Memory B cell (primary cell): ENCODE measurements around the gene HSPB8.

Experiments
- ATAC-seq: fragments of 150-1000 bp; cut with Tn5 transposase; 2 replicates; pipeline ENCODE4 v1.10.0; 2021; ENCODE audit warnings: low read depth, mild to moderate bottlenecking, moderate library complexity
- DNase-seq, 2 donors: peaks; one replicate each; pipeline ENCODE4 v3.0.0; 2022; ENCODE audit warnings: low spot score in 2 of 2
- H3K27ac Mint-ChIP-seq: one replicate; pipeline ENCODE4 v1.8.0; 2022; ENCODE audit warnings: mild to moderate bottlenecking, moderate library complexity, mixed read lengths
- H3K27me3 Mint-ChIP-seq: one replicate; pipeline ENCODE4 v1.8.0; 2022; ENCODE audit warnings: mixed read lengths
- H3K36me3 Mint-ChIP-seq: one replicate; pipeline ENCODE4 v1.8.0; 2022; ENCODE audit warnings: mild to moderate bottlenecking, mixed read lengths
- H3K4me1 Mint-ChIP-seq: one replicate; pipeline ENCODE4 v1.8.0; 2022; ENCODE audit warnings: mixed read lengths
- H3K4me3 Mint-ChIP-seq: one replicate; pipeline ENCODE4 v1.8.0; 2022; ENCODE audit warnings: mild to moderate bottlenecking, moderate library complexity, mixed read lengths
- H3K9me3 Mint-ChIP-seq: one replicate; pipeline ENCODE4 v1.8.0; 2022; ENCODE audit warnings: mixed read lengths

HSPB8 gene, protein sequence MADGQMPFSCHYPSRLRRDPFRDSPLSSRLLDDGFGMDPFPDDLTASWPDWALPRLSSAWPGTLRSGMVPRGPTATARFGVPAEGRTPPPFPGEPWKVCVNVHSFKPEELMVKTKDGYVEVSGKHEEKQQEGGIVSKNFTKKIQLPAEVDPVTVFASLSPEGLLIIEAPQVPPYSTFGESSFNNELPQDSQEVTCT

DNA sequence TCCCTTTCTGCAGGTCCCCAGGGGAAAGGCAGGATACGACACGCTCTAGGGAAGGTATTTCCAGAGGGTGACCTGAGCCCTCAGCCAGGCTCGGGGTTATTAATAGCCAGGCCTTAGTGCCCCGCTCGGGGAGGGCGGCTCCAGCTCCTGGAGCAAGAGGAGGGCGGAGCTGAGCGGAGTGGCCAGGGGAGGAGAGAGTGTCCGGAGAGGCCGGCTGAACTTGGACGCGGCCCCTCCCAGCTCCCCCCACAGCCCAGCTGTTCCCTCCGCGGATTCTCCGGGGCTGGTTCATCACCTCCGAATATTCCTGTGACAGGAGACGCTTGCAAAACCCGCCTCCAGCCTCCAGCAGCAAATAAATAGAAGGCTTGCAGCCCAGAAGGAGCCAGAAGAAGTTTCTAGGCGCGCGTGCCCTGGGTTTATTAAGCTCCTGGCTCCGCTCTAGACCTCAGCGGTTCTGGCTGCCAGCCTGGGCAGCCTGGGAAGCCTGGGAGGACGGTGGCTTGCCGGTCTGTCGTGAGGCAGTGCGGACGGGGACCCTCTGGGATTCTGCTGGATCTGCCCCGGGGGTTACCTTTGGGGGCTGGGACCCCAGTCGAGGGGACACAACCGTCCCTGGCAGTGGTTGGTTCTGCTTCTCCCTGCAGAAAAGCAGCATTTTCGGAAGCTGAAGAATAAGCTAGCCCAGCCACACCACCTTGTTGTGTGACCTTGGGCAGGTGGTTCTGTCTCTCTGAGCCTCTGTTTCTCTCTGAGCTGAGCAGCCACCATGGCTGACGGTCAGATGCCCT is at the start of gene HSPB8:
TSS of gene HSPB8 (plus strand) at position 388 of the 791 bp plus-strand sequence. CDS start at position 770, 382 bp downstream.
- no peaks in the 10 kb centered on the region for H3K9me3 Mint-ChIP-seq
- ATAC-seq (no peak), DNase-seq (no peak)
- H3K4me3 Mint-ChIP-seq: no peak within 1 kb of the TSS
- H3K27me3 Mint-ChIP-seq: peaks cover 4% of the 10 kb centered on the region
- no peaks in the 10 kb centered on the region for H3K36me3 Mint-ChIP-seq
- H3K27ac Mint-ChIP-seq: no peak within 1 kb of the TSS
- H3K4me1 Mint-ChIP-seq: no peaks in the 10 kb centered on the region

GRCh38 chr12:119129827-119130434 is 48.8 kb upstream of the HSPB8 start:
- Mint-ChIP-seq H3K4me3 (no peak overlapping the region), H3K4me1 (no peaks in the 10 kb centered on the region), H3K9me3 (peaks cover 8% of the 10 kb centered on the region), H3K27me3 (peaks cover 6% of the 10 kb centered on the region), H3K27ac (no peak overlapping the region), H3K36me3 (no peaks in the 10 kb centered on the region)
- ATAC-seq (no peak), DNase-seq (no peak)

DNA sequence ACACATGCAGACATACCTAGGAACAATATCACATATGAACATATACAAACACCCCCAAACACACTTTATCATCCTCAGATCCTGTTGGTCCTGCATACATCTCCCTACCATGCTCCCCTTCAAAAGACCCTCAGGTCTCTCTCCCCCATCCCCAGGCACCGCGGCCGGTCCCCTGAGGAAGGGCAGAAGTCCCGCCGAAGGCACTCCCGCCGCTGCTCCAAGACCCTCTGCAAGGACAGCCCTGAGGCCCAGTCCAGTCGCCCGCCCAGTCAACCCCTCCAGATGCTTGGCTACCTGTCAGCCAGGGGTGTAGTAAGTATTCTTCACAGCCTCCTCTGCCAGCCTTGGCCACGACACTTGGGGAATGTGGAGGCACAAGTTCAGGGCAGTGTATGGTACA is 48.2 kb upstream of the HSPB8 start:
- Mint-ChIP-seq H3K4me3 (no peak overlapping the region), H3K27ac (no peak overlapping the region), H3K36me3 (no peaks in the 10 kb centered on the region), H3K27me3 (peaks cover 6% of the 10 kb centered on the region), H3K9me3 (peaks cover 8% of the 10 kb centered on the region), H3K4me1 (no peaks in the 10 kb centered on the region)
- DNase-seq (no peak), ATAC-seq (no peak)

DNA sequence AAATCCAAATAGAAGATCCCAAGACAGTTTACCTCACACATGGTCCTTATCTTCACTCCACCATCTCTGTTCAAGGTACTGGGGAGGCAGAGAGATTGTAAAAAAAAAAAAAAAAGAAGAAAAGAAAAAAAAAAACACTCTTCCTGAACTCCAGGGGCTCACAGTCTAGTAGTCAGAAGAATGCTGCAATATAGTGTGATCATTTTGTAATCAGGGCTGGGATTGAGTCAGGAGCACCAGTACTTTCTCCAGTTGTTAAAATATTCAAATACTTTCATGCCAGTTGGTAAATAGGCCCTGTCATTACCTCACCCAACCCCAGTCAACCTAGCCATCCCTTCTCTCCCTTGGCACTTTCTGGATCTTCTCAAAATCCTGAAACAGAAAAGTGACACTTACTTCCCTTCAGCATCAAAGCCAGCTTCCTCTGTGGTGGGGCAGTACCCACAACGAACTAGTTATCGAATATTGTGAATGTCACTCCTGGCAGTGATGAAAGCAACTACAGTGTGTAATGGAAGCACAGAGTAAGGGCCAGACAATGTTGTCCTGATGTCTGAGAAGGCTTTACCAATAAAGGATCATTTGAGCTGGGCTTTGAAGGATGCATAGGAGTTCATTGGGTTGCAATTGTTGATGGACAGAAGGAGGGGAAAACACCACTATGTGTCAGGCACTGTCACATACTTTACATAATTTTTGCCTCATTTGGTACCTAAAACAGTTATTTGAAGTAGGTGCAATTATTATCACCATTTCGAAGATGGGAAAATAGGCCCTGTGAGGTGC is 44.3 kb upstream of the HSPB8 start:
- no peak for DNase-seq
- ATAC-seq: no peak
- Mint-ChIP-seq H3K27me3 (peaks cover 6% of the 10 kb centered on the region), H3K27ac (no peak overlapping the region), H3K36me3 (no peaks in the 10 kb centered on the region), H3K9me3 (peaks cover 7% of the 10 kb centered on the region), H3K4me3 (no peak overlapping the region), H3K4me1 (no peaks in the 10 kb centered on the region)

DNA sequence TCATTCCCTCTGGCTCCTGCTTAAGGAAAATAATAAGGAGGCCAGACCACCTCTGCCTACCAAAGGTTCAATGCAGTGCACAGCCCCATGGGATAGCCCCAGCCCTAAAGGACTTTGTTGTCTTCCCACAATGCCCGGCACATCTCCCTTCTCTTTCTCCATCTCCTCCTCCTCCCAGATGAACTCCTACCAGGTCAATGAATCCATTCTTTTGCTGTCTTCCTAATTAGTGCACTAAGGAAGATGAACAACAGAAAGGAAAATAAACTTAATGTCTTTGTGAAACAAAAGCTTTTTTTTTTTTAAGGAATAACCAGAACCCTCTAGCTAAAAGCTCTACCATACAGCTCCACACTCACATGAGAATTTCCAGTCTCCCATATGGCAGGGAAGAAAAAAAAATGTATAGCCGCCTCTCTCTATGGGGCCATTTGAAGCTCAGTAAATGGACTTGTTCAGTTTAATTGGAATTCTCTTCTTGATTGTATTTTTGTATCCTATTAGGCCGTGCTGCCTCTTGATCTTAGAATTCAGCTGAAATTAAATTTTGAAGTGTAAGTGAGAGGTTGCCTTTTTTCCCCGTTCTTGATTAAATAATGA is 41.8 kb upstream of the HSPB8 start:
- no peak overlapping the region for H3K4me3 Mint-ChIP-seq
- no peak overlapping the region for H3K27ac Mint-ChIP-seq
- H3K4me1 Mint-ChIP-seq: no peaks in the 10 kb centered on the region
- DNase-seq: no peak
- H3K27me3 Mint-ChIP-seq: peaks cover 3% of the 10 kb centered on the region
- H3K9me3 Mint-ChIP-seq: peaks cover 1% of the 10 kb centered on the region
- no peak for ATAC-seq
- no peaks in the 10 kb centered on the region for H3K36me3 Mint-ChIP-seq

DNA sequence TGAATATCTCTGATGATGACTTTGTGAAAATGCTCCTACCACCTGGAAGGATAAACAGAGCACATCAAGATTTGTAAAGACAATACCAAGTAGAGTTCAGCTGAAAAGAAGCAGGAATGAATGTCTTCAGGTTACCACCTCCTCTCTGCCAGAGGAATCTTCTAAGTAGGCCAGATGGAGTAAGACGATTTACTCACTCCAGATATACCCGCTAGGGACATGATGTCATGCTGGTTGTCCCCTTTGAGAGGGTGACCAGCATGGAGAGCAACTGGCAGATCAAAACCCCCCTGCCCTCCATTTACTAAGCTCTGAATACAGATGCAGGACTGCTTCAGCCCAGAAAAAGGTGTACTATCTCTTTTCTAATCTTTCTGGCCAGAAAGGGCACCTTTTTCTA is 39.3 kb upstream of the HSPB8 start:
- H3K27me3 Mint-ChIP-seq: peaks cover 8% of the 10 kb centered on the region
- H3K9me3 Mint-ChIP-seq: peaks cover 1% of the 10 kb centered on the region
- H3K27ac Mint-ChIP-seq: no peak overlapping the region
- ATAC-seq: no peak
- DNase-seq: no peak
- no peaks in the 10 kb centered on the region for H3K36me3 Mint-ChIP-seq
- no peak overlapping the region for H3K4me3 Mint-ChIP-seq
- H3K4me1 Mint-ChIP-seq: no peaks in the 10 kb centered on the region

DNA sequence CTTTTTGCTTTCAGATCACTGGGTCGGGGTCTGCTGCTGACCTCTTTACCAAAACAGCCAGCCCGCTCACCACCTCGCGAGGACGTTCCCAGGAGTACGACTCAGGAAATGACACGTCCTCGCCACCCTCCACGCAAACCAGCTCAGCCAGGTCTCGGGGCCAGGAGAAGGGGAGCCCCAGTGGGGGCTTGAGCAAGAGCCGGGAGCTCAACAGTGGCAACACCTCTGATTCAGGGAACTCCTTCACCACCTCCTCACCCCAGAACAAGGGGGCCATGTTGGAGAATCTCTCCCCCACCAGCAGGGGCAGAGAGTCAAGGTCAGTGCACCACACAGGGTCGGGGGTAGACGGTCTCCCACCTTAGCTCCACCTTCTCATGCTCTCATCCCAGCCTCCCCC is 33.4 kb upstream of the HSPB8 start:
- no peak for ATAC-seq
- no peak overlapping the region for H3K27ac Mint-ChIP-seq
- H3K9me3 Mint-ChIP-seq: peaks cover 1% of the 10 kb centered on the region
- H3K4me3 Mint-ChIP-seq: no peak overlapping the region
- no peaks in the 10 kb centered on the region for H3K4me1 Mint-ChIP-seq
- H3K27me3 Mint-ChIP-seq: peaks cover 12% of the 10 kb centered on the region
- no peak for DNase-seq
- no peaks in the 10 kb centered on the region for H3K36me3 Mint-ChIP-seq

GRCh38 chr12:119147847-119148448 is 30.8 kb upstream of the HSPB8 start:
- Mint-ChIP-seq H3K4me1 (no peaks in the 10 kb centered on the region), H3K27ac (no peak overlapping the region), H3K36me3 (no peaks in the 10 kb centered on the region), H3K9me3 (peaks cover 2% of the 10 kb centered on the region), H3K27me3 (peaks cover 11% of the 10 kb centered on the region), H3K4me3 (no peak overlapping the region)
- no peak for DNase-seq
- ATAC-seq: no peak

DNA sequence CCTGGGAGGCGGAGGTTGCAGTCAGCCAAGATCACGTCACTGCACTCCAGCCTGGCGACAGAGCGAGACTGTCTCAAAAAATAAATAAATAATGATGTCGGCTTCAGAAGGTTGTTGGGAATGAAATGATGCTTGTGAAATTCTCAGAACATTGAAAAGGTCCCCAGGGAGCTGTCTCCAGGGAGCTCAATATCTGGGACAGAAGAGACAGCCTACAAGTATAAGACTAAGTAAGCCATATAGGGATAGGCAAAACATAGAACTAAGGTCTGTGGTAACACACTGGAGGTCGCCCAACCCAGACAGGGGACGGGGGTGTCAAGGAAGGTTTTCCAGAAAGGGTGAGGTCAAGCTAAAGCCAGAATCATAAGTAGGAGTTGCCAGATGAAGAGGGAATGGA is 29.5 kb upstream of the HSPB8 start:
- Mint-ChIP-seq H3K4me1 (peaks cover 2% of the 10 kb centered on the region), H3K36me3 (no peaks in the 10 kb centered on the region), H3K27me3 (peaks cover 11% of the 10 kb centered on the region), H3K27ac (no peak overlapping the region), H3K9me3 (peaks cover 9% of the 10 kb centered on the region), H3K4me3 (no peak overlapping the region)
- DNase-seq: no peak
- no peak for ATAC-seq

DNA sequence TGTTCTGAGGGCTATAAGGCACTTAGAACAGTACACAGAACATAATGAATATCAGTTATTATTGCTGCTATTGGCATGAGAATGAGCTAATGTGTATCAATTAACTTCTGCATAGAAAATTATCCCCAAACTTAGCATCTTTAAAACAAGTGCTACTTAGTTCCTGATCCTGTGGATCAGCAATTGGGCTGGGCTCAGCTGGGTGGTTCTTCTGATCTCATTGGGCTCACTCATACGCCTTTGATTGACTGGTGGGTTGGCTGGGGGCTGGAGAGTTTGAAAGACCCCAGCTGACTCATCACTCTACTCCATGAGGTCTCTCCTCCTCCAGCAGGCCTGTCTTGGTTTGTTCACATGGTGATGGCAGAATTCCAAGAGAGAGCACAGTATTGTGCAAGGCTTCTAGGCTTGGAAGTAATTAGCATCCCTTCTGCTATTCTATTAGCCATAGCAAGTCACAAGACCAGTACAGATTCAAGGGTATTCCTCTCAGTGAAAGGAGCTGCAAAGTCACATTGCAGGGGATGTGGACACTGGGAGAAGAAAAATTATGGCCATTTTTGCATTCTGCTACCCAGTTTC is 27.2 kb upstream of the HSPB8 start:
- Mint-ChIP-seq H3K4me3 (no peak overlapping the region), H3K27me3 (peaks cover 7% of the 10 kb centered on the region), H3K9me3 (peaks cover 9% of the 10 kb centered on the region), H3K4me1 (peaks cover 2% of the 10 kb centered on the region), H3K36me3 (no peaks in the 10 kb centered on the region), H3K27ac (no peak overlapping the region)
- no peak for DNase-seq
- ATAC-seq: no peak

- ATAC-seq (no peak), DNase-seq (no peak)
- peaks cover 2% of the 10 kb centered on the region for H3K4me1 Mint-ChIP-seq
- peaks cover 9% of the 10 kb centered on the region for H3K9me3 Mint-ChIP-seq
- H3K27me3 Mint-ChIP-seq: peaks cover 6% of the 10 kb centered on the region
- H3K4me3 Mint-ChIP-seq: no peak overlapping the region
- H3K27ac Mint-ChIP-seq: no peak overlapping the region
- H3K36me3 Mint-ChIP-seq: no peaks in the 10 kb centered on the region
These were observed 25.0 kb upstream of the HSPB8 start for GRCh38 chr12:119153477-119154434.

DNA sequence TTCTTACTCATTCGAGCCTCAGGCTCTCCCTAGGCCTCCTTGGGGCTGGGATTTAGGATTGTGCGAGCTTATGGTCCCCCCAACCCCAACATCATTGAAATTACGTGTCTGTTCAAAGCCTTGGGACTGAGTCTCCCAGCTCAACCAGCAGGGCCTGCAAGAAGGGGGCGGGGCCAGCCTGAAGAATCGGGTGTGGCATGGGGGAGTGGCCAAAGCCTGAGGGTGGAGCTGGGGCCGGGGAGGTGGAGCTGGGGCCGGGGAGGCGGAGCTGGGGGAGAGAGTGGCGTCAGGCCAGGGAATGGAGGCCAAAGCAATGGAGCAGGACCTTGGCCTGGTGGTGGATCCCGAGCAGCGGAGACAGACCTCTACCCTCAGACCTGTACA is 24.3 kb upstream of the HSPB8 start:
- ATAC-seq: no peak
- no peak overlapping the region for H3K4me3 Mint-ChIP-seq
- no peak for DNase-seq
- peaks cover 2% of the 10 kb centered on the region for H3K4me1 Mint-ChIP-seq
- H3K9me3 Mint-ChIP-seq: peaks cover 9% of the 10 kb centered on the region
- no peaks in the 10 kb centered on the region for H3K36me3 Mint-ChIP-seq
- peaks cover 6% of the 10 kb centered on the region for H3K27me3 Mint-ChIP-seq
- no peak overlapping the region for H3K27ac Mint-ChIP-seq
